CD4-positive, alpha-beta T cell treated with Interleukin-6 at 100 ng/mL for 8 hours (primary cell): Measurements from ENCODE around the gene YWHAG.
"Not testable (repeated sequence)": the region's sequence is repeated elsewhere in the genome, so short reads cannot be mapped to it uniquely, and the experiment has no call there.

Source experiments
- DNase-seq: peaks from one replicate; pipeline ENCODE4 v3.0.0-alpha.2; 2020; ENCODE audit warnings: mixed read lengths, low spot score

Gene YWHAG

DNA sequence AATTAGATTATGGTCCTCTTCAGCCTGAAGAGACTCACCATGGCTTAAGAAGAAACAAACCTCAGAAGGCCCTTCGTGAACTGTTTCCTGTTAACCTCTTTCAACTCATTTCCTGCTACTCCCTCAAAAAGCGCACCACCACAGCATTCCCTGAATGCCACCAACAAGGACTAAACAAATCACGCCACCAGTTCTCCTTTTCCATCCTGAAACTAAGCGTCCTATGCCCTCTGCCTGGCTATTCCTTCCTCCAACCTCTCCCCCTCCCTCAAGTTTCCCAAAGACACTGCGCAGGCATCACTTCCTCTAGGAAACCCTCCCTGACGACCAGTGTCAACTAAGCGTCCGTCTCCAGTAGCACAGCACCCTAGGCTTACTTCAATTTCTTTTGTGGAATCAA is 12.0 kb downstream of the YWHAG start:
- DNase-seq: no peak

GRCh38 chr7:76346097-76346496 is 12.7 kb downstream of the YWHAG start:
- no peak for DNase-seq

GRCh38 chr7:76343931-76344321 is 14.9 kb downstream of the YWHAG start:
- DNase-seq: no peak

DNA sequence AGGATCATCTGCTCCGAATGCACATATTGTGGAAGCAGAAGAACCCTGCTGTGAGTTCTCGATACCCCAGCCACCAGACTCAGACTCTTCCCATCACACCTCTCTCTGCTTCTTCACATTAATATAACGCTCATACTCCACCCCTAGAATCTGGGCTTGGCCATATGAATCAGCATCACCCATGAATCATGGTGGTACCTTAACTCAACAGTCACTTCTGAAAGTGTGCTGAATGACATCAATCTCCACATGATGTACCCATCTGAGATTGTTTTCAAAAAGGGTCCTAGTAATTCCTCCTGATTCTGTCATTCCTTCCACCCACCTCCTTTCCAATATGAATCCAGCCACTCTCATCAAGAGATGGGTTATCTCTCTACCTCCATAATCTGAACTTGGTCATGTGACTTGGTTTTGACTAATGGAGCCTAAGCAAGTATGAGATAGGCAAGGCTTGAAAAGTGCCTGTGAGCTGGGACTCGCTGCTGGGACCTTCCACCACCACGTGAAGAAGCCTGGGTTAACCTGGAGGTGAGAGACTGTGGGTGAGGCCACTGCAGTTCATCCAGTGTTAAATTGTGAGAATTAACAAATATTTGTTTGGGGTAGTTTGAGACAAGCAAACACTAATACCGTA is 15.4 kb downstream of the YWHAG start:
- DNase-seq: no peak

DNA sequence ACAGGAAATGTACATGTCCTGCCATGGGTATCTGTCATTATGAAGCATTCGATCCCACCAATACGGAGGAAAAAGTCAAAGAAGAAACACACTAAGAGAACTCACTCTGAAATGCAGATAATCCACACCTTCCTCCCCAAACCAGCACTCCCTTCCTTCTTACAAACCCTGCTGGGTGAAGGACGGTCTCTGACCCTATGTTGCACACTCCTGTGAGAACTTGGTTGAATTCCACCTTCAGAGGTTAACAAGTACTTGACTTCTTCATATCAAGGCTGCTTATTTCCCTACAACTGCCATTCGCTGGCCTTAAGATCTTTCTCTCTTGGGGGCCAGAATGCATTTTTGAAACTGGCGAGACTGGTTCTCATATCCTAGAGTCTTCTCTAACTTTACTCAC is 16.6 kb downstream of the YWHAG start:
- DNase-seq: no peak

GRCh38 chr7:76340617-76341131 is 18.1 kb downstream of the YWHAG start:
- DNase-seq: no peak

DNA sequence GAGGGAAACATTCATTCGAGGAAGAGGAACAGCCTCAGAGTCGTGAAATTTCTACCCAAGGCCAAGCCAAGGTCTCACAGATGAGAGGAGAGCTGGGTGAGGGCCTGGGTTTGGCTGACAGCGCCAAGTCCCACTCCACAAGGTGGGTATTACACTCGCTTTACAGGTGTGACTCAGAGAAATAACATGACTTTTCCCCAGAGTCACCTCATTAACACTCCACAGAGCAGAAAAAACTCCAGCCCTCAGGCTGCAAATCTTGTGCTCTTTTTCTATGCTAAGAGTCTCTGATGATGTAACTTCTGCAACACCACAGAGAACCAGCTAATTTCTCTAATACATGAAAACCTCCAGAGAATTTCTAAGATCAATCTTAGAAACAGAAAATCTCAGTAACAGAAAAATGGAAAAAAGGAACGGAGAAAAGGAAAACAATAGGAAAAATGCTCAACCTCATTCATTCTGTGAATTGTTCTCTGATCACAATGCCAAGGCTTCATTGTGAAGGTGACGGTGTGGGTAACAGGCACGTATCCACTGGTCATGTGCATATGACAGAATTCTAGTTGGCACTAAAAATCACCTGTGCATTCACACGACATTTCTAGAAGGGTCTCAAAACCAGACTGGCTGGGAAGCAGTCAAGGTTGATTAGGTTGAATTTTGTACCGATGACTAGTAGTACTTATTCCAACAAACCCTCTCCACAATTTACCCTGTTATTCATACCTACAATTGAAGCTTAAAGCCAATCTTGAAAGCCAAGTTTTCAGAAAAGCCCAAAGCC is 20.3 kb downstream of the YWHAG start:
- DNase-seq: no peak

DNA sequence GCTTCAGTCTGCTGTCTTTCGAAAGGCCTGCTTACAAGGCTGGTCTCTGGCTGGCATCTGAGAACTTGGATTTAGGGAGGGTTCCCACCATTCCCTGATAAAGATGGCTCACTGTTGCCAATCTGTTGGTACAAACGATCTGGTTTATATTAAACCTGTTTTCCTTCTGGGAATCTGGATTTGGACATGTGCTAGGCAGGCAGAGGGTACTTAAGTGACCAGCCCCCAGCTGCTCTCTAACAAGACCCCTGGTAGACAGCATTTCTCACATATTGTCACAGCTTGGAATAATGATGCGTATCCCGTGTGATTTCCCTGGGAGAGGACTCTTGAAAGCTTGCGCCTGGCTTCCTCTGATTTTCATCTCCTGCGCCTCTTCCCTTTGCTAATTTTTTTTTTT is 21.6 kb downstream of the YWHAG start:
- DNase-seq: no peak

DNA sequence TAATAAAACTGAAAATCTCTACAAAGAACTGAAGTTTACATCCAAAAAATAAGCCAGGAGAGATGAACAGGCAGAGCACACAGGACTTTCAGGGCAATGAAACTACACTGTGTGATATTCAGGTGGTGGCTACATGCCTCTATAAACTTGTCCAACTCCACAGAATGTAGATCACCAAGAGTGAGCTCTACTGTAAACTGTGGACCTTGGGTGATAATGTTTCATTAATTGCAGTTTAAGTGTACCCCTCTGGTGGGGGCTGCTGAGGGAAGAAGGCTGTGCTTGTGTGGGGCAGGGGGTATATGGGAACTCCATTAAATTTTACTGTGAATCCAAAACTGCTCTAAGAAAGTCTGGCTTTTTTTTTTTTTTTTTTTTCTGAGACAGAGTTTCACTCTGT is 22.7 kb downstream of the YWHAG start:
- no peak for DNase-seq

GRCh38 chr7:76335417-76335816 is 23.4 kb downstream of the YWHAG start:
- not testable (repeated sequence) for DNase-seq

DNA sequence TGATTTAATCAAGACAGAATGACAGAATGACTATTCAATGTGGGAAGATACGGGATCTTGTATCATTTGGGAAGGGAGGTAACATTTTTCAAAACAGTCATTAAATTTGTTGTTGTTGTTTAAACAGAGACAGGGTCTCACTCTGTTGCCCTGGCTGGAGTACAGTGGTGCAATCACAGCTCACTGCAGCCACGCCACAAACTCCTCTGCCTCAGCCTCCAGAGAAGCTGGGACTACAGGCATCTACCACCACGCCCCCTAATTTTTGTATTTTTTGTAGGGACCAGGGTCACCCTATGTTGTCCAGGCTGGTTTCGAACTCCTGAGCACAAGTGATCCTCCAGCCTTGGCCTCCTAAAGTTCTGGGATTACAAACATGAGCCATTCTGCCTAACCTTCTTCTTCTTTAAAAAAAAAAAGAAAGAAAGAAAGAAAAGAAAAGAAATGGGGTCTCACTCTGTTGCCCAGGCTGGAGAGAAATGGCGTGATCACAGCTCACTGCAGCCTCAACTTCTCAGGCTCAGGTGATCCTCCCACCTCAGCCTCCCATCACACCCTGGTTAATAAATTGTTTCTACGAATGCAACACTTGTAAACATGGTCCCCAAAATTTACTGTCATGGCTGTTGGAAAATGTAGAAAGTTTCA is 24.3 kb downstream of the YWHAG start:
- DNase-seq: no peak

- DNase-seq: no peak
Observed at GRCh38 chr7:76333511-76334101, 25.2 kb downstream of the YWHAG start.

DNA sequence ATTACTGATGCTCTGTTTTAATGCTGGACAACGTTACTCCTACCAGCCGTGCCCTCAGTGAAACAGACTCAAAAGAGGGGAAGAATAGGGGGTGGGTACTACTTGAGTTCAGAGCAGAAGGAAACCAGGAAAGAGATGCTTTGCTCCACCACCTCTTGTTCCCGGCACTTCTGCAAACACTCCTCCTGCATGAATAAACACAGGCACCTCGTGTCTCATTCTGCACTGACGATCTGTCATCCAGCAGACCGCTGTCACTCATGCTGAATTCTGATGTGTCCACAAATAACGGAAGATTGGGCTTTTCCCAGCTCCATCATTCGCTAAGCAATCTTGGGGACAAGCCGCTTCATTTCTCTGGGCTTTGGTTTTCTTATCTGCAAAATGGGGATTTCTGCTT is 26.7 kb downstream of the YWHAG start:
- DNase-seq: no peak

DNA sequence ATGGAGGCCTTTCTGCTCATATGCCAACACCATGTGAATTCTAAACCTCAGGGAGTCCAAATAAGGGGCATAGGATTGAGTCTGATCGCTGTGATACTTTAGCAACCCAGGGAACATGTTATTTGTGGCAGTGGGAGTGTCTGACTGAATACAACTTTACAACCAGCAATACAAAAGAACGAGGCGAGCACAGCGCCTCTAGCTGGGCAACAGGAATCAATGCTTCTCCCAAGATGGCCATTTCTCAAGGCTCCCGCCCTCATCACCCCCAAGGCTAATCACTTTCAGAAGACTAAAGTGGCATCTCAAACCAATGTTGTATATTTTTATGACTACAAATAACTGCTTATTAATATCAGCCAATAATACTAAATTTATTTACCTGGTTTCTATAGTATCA is 28.1 kb downstream of the YWHAG start:
- no peak for DNase-seq

DNA sequence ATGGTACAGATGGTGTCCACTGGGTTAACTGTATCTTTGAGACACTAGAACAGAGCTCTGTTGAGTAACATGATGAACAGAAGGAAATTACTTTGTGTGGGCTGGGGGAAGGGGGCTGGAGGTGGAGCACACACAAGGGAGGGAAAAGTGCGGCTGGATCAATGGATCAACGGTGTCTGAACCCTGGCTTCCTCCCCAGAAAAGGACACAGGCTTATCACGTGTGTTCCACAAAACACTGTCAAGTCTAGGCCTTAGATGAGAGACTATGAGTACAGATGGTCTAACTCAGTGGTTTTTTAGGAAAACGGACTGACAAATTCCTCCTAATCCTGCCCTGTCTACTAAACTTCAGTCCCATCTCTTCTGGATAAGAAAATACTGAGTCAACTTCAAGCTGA is 28.5 kb downstream of the YWHAG start:
- no peak for DNase-seq

GRCh38 chr7:76329479-76329878 is 29.3 kb downstream of the YWHAG start:
- no peak for DNase-seq

- no peak for DNase-seq
Observed at GRCh38 chr7:76328389-76328788, 30.4 kb downstream of the YWHAG start.

GRCh38 chr7:76327610-76328009 is 31.2 kb downstream of the YWHAG start:
- no peak for DNase-seq

DNA sequence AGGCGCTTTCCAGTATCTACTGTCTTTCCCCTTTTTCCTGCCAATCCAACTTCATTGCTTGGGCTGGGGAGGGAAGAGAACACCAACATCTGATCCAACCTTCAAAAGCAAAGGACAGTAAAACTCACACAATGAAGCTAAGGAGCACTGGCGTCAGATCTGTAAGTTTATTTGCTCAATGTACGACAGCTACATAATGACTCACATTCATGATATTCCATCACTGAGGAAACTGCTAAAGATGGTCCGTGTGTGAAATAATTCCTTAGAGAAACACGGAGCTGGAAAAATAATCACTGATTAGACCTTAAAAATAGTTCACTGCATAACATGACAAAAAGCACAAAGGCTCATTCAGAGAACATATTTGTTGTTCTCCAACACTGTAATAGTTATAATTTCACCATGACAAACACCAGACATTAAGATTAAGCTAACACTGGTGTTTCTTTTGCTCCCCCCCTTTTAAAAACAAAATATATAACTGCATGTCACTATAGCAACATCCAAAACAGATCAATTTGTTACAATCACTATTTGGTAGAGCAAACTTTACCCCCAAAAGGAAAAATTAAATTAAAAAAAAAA is 32.1 kb downstream of the YWHAG start:
- DNase-seq: no peak

DNA sequence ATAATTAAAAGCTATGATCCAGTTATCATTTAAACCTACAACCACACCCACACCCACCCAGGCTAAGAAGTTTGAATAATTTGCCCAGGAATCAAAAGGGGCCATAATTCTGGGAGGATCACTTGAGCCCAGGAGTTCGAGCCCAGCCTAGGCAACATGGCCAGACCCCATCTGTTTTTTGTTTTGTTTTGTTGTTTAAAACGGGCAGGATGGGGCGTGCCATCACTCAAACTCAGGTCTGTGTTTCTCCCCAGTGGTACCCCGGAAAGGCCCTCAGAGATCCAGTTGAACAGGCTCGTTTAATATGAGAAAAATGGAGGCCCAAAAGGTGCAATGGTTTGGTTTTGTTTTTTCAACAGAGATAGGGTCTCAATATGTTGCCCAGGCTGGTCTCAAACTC is 33.0 kb downstream of the YWHAG start:
- no peak for DNase-seq

- DNase-seq: no peak
Observed at GRCh38 chr7:76325092-76325491, 33.7 kb downstream of the YWHAG start.
